Hepatocyte (in vitro differentiated cells): Measurements from ENCODE around the gene AFAP1L2.

Source experiments
- CTCF ChIP-seq: fragments of 200-600 bp; sonication (generic); IDR thresholded peaks from 2 replicates; pipeline ENCODE4 v1.5.1; 2016; ENCODE audit warnings: antibody characterized with exemption, mild to moderate bottlenecking; ENCODE audit not compliant: poor library complexity
- EZH2 ChIP-seq: fragments of 200-600 bp; sonication (generic); IDR thresholded peaks from 2 replicates; pipeline ENCODE4 v1.6.1; 2016; ENCODE audit warnings: antibody characterized with exemption, mild to moderate bottlenecking, borderline replicate concordance
- EZH2phosphoT487 ChIP-seq: fragments of 200-600 bp; sonication (generic); IDR thresholded peaks from one replicate; pipeline ENCODE4 v1.6.1; 2018; ENCODE audit warnings: antibody characterized with exemption, mild to moderate bottlenecking, low read depth, moderate library complexity; ENCODE audit not compliant: unreplicated experiment, severe bottlenecking

GRCh38 chr10:114260366-114260765, 143.9 kb downstream of the AFAP1L2 start:
- no peak for TF ChIP-seq CTCF
- TF ChIP-seq EZH2: no peak
- no peak for TF ChIP-seq EZH2phosphoT487
